Thoracic aorta (tissue), 2 donors: ENCODE measurements around the gene CFAP161. TPM values are rescaled to one million over a fixed set of nuclear protein-coding genes. Genes with fewer than 3 reads are reported as not detected.

Experiments
- ATAC-seq: fragments of 150-250 bp; one replicate; pipeline ENCODE4 v1.8.0; 2017; ENCODE audit warnings: low read depth; ENCODE audit not compliant: insufficient number of reproducible peaks, low FRiP score
- DNase-seq: peaks from one replicate; pipeline ENCODE4 v3.0.0-alpha.2; 2020; ENCODE audit warnings: low spot score
- H3K27ac ChIP-seq, 2 donors: fragments of 200-600 bp; sonication (generic); 1 replicate in 1 of 2; 2 replicates in 1 of 2; pipeline ENCODE4 v1.5.1; 2016; ENCODE audit warnings: mild to moderate bottlenecking in 2 of 2, moderate library complexity in 2 of 2
- H3K27me3 ChIP-seq: fragments of 200-600 bp; sonication (generic); replicated peaks from 2 replicates; pipeline ENCODE4 v1.6.0; 2016; ENCODE audit warnings: mild to moderate bottlenecking; ENCODE audit not compliant: insufficient read depth
- H3K36me3 ChIP-seq: fragments of 200-600 bp; sonication (generic); one replicate; pipeline ENCODE4 v1.5.1; 2016
- H3K4me1 ChIP-seq, 2 donors: fragments of 200-600 bp; sonication (generic); 1 replicate in 1 of 2; 2 replicates in 1 of 2; pipeline versions ENCODE4 v1.5.1 to v1.6.0; 2016; ENCODE audit warnings: low read depth in 2 of 2, mild to moderate bottlenecking in 1 of 2; ENCODE audit not compliant: control insufficient read depth in 1 of 2
- H3K4me3 ChIP-seq: fragments of 200-600 bp; sonication (generic); 2 replicates; pipeline ENCODE4 v1.5.1; 2016; ENCODE audit warnings: mild to moderate bottlenecking
- H3K9me3 ChIP-seq: fragments of 200-600 bp; sonication (generic); 2 replicates; pipeline ENCODE4 v1.5.1; 2016
- CTCF ChIP-seq: fragments of 200-600 bp; sonication (generic); IDR thresholded peaks from one replicate; pipeline ENCODE4 v1.5.1; 2019; ENCODE audit warnings: antibody characterized with exemption
- total RNA-seq, 2 donors: library from RNA; depleted of rRNA; stranded (reverse); fragments of >200 nt; gene quantifications; one replicate each; pipeline versions ENCODE4 v1.1.0 to v1.2.3, GENCODE V29; 2016

CFAP161 gene
- 1 to 10 TPM in 1 of 2 donors, not detected in 1; 1.1 TPM for total RNA-seq

GRCh38 chr15:81133782-81134461 lies at the start of gene CFAP161:
Gene CFAP161, plus strand, starts transcription at chr15:81134270. Its CDS starts 60 bp downstream, at chr15:81134330.
- H3K4me1 ChIP-seq, result peaks cover 0 to 5% of the 10 kb centered on the region in 2 donors
- no peaks in the 10 kb centered on the region for H3K36me3 ChIP-seq
- no peak within 1 kb of the TSS for H3K27ac ChIP-seq
- no peaks in the 10 kb centered on the region for H3K27me3 ChIP-seq
- TF ChIP-seq CTCF, result no peak
- ATAC-seq, result no peak
- DNase-seq, result peak; percentile 16
- H3K4me3 ChIP-seq, result peak within 1 kb of the TSS; percentile 57
- no peaks in the 10 kb centered on the region for H3K9me3 ChIP-seq

- Histone ChIP-seq H3K27me3 (no peaks in the 10 kb centered on the region), H3K9me3 (no peaks in the 10 kb centered on the region), H3K36me3 (no peaks in the 10 kb centered on the region), H3K4me1 (no peaks in the 10 kb centered on the region), H3K27ac (no peak overlapping the region), H3K4me3 (no peak overlapping the region)
- DNase-seq, result no peak
- no peak for TF ChIP-seq CTCF
- no peak for ATAC-seq
Observed at GRCh38 chr15:81084716-81085115, 49.4 kb upstream of the CFAP161 start.

GRCh38 chr15:81085213-81085612 lies 48.9 kb upstream of the CFAP161 start:
- no peak overlapping the region for H3K27ac ChIP-seq
- no peaks in the 10 kb centered on the region for H3K9me3 ChIP-seq
- H3K4me3 ChIP-seq, result no peak overlapping the region
- DNase-seq (no peak), ATAC-seq (no peak)
- TF ChIP-seq CTCF, result no peak
- no peaks in the 10 kb centered on the region for H3K4me1 ChIP-seq
- H3K36me3 ChIP-seq, result no peaks in the 10 kb centered on the region
- H3K27me3 ChIP-seq, result no peaks in the 10 kb centered on the region

- no peak for TF ChIP-seq CTCF
- no peak for ATAC-seq
- no peak overlapping the region for H3K27ac ChIP-seq
Observed at GRCh38 chr15:81085898-81086297, 48.2 kb upstream of the CFAP161 start.

GRCh38 chr15:81087066-81087465 lies 47.0 kb upstream of the CFAP161 start:
- DNase-seq (no peak), ATAC-seq (no peak)
- H3K4me1 ChIP-seq, result peaks cover 0 to under 1% of the 10 kb centered on the region in 2 donors
- H3K36me3 ChIP-seq, result no peaks in the 10 kb centered on the region
- no peak overlapping the region for H3K4me3 ChIP-seq
- H3K9me3 ChIP-seq, result no peaks in the 10 kb centered on the region
- H3K27me3 ChIP-seq, result no peaks in the 10 kb centered on the region
- TF ChIP-seq CTCF, result no peak
- no peak overlapping the region for H3K27ac ChIP-seq

More at GRCh38 chr15:81085898-81086297, 48.2 kb upstream of the CFAP161 start:
- no peak for DNase-seq
- H3K4me3 ChIP-seq, result no peak overlapping the region
- H3K9me3 ChIP-seq, result no peaks in the 10 kb centered on the region
- H3K36me3 ChIP-seq, result no peaks in the 10 kb centered on the region
- no peaks in the 10 kb centered on the region for H3K4me1 ChIP-seq
- no peaks in the 10 kb centered on the region for H3K27me3 ChIP-seq
